Pulmonary artery endothelial cell (primary cell): ENCODE data around the gene CACNA1S. TPM values are rescaled to one million over a fixed set of nuclear protein-coding genes. Genes with fewer than 3 reads are reported as not detected.

ENCODE experiments used
- DNase-seq: peaks from one replicate; pipeline ENCODE4 v3.0.0-alpha.2; 2011; ENCODE audit warnings: low read depth, low spot score
- total RNA-seq: library from RNA; depleted of rRNA; stranded (reverse); fragments of >200 nt; gene quantifications from 2 replicates; pipeline ENCODE4 v1.2.3, GENCODE V29; 2014

Gene CACNA1S
- total RNA-seq, 1 donor from 2014 or later, result not detected

DNA sequence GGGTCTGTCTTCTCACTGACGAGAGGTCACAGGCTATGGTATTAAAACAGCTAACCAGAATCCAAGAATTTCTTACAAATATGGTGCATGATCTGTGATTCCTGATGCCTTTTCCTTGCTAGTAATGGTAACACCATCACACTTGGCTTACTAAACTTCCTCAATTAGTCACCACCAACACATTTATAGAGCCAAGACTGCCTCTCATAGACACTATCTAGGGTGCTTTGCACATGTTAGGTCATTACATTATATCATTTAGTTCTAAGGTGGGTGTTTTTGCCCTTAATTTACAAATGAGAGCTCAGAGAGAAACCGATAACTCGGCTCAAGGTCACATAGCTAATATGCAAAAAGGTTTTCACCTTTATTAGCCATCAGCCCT, 97.4 kb downstream of the CACNA1S start:
- no peak for DNase-seq

DNA sequence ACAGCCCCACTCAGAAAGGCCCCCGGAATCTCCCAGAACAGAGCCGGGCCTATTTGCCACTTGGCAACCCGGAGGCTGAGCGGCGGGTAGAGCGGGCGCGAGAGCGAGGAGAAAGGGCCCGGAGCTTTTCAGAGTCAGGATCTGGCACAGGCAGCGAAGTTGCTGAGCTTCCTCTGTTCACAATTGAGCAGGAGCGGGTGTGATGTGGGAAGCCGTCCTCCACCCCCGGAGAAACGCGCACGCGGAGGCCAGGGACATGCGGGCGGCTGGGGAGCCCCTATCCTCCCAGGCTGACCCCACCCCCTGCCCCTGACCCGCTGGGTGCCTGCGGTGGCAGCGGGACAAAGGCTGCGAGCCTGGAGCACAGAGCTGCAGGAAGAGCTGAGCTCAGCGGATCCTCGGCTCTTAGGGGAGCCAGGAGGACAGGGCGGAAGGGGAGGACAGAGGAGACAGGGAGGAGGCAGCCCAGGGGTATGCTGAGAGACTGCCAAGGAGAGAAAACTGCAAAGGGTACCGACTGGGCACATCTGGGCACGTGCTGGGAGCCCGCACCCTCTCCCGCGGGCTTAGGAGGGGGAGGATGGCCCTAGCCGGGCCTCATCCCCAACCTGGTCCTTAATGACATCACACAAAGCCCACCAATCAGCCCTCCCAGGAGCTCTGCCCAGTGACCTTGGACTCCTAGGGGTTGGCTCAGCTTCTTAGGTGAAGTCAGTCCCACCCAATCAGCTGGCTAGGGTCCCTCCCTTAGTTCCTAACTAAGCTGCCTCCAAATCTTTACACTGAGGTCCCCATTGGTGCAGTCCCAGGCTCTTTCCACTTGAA, 98.0 kb downstream of the CACNA1S start:
- DNase-seq, result no peak

DNA sequence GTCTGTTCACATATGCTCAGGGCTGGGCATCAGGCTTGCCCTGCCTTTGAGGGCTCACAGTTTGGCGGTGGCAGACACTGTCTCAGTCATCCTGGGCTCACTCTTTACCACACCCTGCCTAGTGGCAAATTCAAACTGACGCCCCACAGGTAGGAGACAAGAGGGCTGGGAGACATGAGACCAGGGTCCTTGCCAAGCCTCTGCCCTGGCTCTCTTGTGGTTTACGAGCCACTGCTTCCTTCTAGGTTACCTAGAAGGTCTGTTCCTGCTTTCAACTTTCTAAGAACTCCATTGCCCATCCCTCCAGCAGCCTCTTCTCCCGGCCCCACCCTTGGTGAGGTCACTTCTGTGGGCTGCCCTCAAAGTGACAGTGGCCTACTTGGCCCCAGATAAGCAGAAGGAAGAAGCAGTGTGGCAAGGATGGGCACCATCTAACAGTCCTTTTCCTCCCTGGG, 99.2 kb downstream of the CACNA1S start:
- DNase-seq, result no peak

DNA sequence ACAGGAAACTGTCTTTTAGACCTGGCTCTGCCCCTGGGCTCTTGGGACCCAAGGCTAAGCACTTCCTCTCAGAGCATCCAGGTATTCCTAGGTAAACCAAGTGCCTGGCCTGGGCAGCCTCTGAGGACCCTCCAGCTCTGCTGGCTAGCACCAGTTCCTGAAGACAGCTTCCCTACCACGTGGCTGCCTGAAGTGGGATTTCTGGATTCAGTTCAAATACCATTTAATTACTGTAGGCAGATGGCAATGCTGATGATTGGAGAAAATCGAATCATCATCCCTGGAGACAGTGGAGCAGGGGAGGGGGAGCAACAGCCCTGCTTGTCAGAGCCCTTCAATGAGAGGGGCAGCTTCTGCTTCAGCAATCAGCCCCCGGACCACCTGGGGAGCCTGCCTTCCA, 100.6 kb downstream of the CACNA1S start:
- DNase-seq, result no peak

DNA sequence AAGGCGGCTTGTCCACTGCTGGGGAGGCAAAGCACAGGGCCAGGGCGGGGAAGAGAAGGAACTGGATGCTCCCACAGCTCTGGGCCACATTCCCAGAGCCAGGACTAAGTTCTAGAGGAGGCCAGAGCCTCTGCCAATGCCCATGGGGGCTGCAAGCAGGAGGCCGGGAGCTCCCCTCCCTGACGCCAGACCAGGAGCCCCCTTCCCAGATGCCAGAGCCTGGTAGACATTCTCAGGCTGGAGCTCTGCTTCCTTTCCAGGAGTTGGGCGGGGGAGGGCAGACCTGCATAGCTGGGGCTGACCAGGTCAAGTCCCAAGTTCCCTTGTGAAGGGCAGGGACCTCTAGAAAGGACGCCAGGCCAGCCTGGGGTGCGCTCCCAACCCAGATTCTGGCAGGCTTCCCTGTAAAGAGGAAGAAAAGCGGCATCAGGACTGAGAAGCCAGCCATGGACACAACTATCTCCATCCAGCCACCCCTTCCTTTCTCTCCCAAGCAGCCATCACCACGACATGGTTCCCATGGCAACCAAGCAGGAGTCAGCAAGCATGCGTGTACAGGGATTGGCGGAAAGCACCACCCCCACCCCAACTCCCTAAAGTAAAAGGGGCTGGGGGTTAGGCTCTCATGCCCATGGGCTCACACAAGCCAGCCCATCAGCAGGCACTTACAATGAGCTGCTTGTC, 102.1 kb downstream of the CACNA1S start:
- no peak for DNase-seq

DNA sequence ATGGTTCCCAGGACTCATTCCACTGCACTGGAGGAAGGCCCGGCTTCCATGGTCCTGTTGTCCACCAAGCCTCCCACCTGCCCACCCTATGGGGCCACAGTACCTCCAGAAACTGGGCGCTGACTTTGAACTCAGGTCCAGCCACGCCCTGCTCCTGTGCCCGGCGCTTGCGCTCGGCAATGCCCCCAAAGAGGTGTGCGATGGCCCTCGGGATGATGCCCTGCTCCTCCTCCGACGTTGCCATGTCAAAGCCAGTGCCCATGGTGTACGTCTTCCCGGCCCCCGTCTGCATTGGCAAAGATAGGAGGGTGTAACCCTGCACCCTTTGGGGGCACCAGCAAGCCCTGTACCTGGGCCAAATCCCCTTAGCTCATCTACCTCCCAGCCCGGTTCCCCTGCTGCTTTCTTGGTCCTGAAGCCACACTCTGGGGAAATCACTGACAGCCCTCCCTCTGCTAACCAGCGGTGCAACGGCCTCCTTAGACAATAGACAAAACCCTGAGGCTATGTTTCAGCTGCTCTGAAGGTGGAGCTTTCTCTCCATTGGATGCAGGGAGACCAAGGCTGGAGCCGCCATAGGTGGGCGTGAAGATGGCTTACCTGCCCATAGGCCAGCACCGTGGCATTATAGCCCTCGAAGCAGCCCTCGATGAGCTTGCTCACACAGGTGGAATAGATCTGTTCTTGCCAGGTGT, 103.4 kb downstream of the CACNA1S start:
- DNase-seq, result no peak

DNA sequence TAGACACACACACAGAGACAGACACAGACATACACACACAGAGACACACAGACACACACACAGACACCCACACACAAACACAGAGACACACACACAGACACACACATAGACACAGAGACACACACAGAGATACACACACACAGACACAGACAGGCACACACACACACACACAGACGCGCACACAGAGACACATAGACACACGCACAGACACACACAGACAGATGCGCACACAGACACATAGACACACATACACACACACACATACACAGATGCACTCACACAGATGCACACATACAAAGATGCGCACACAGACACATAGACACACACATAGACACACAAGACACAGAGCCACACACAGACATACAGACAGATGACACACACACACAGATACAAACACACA, 104.7 kb downstream of the CACNA1S start:
- no peak for DNase-seq

DNA sequence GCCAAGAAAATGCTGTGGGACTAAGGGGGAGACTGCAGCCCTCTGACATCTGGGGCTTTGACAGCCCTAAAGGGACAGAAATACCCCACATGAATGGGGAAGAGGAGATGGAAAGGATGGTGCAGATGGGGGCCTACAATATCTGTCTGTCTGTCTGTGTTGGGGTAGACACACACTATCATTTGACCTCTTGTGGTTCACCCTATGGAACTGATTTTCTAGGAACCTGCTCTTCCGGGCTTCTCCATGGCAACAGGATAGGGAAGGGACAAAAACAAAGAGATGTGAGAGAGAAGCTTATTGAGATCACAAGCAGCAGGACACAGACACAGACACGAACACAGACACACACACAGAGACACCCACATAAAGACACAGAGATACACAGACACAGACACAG, 105.8 kb downstream of the CACNA1S start:
- no peak for DNase-seq

DNA sequence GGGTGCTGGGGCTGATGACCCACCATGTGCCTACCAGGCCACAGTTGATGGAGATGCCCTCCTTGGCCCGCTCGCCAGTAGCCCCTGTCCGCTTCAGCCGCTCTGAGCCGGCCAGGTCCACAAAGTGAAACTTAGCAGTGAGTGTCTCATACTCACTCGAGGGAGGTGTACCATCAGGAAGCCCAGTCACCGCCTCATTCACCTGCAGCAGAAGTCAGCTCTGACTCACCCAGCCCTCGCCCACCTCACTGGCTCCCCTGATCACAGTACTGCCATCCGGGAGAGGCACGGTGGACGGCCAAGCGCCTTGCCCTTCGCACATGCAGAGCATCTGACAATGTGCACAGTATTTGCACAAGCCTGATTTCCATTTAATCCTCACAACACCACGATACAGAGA, 107.5 kb downstream of the CACNA1S start:
- no peak for DNase-seq

DNA sequence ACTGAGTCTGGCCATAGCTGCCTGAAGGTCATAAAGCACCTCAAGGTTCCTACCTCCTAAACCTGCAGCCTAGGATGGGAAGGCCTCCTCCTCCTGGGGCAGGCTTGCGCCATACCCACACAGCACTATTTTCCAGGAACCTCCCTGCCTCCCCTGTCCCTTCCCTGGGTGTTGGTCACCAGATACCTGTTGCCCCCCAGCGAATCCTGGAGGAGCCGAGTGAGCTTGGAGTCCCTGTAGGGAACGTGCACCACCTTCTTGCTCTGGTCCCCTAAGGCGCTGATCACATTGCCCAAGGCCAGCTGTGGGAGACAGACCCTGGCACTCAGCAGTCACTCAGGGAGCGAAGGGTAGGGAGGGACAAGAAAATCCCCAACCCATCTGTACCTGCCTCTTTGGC, 108.1 kb downstream of the CACNA1S start:
- no peak for DNase-seq

DNA sequence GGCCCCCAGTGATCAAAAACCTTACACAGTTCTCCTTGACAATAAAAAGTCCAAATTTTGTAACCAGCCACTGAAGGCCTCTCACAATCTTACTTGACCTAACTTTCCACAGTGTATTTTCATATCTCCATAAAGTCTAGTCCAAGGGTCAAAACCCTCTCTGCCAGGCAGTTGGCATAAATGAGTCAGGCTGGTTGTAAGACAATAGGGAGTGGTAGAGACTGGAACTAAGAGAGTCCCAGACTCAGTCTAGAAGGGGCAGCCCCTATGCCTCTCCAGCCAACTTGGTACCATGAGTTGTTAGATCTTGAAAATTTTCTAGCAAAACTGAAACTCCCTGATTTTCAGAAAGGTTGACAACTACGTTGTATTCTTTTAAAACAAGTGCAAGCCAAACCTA, 109.7 kb downstream of the CACNA1S start:
- no peak for DNase-seq

DNA sequence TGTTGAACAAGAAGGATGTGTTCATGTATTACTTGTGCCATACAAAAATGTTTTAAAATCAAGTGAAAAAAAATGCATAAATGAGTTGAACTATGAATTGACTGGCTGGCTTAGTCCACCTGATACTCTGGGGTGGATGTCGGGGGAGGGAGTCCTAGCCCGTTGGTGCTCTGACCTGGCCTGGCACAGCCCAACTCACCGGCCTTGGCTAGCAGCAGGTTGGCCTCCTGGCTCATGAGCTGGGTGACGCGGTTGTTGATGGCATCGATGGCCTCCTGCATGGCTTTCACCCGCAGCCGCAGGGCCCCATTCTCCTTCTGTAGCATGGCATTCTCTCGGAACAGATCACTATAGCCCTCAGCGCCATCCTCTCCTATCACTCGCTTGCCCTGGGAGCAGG, 110.3 kb downstream of the CACNA1S start:
- no peak for DNase-seq

DNA sequence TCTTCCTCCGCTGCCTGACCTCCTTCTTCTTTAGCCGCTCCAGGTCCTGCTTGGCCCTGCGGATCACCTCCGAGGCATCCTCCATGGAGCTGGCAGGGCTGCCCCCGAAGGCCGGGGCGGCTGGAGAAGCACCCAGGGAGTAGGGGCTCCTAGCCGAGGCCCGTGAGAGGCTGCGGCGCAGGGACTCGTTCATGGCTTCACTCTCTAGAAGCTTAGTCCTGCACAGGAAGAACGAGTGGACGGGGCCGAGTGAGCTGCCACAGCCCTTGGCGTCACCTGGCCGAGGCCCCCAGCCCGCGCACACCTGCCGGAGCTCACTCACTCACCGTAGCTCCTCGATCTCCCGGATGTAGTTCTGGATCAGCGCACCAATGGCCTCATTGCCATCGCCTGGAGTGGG, 111.8 kb downstream of the CACNA1S start:
- no peak for DNase-seq

DNA sequence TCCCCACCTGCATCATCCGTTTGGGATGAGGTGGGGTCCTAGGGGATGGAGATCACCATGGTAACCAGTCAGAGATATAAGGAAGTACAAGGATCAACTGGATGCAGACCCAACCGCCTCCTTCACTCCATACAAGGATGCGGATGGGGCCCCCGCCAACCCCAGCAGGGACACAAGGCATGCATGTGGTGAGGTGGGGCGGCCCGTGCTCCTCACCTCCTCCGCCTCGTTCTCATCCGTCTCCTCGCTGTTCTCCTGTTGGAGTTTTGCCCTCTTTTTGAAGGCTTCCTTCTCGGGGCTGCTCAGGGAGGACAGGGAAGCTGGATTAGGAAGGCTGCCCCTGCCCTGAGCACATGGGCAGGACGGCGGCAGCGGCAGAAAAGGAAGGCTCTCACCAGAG, 112.6 kb downstream of the CACNA1S start:
- DNase-seq, result no peak

DNA sequence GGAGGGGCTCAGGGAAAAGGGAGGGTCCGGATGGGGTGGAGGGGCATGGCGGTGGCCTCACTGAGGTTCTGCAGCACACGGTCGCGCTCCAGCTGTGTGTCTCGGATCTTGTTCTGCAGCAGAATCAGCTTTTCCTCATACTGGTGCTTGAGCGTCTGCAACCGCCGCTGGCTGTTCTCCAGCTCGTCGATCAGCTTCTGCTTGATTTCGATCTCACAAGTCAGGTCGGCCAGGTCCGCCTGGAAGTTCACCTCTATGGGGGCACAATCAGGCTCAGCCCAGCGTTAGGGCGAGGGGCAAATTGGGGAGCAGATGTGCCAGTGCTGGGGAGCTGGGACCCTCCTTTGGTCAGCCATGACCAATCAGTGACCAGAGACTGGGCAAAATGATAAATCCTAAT, 113.9 kb downstream of the CACNA1S start:
- no peak for DNase-seq

DNA sequence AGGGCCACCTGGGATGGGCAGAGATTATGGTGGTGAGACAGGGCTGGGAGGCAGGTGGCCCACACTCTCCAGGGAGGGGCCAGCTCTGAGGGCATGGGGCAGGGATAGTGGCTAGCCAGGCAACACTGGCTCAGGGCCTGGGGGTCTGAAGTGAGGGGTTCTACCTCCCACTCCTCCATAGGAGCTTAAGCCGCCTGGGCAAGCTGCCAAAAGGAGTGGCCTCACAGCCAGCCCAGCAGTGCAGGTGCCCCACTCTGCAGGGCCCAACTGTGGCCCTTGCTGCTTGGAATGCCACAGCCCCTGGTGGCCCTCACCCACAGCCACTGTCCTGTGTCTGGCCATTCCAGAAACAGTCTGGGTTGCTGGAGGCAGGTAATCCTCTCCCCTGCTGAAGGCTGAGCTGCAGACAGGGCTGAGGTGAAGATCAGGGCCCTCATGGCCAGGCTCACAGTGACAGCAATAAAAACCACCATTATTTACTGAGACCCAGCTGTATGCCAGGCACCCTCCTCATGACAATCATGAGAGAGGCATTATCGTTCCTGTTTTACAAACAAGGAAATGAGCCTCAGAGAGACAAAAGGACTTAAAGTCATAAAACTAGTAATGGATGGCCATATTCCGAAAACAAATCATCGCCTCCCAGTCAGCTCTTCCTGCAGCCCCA, 119.7 kb downstream of the CACNA1S start:
- DNase-seq, result no peak

DNA sequence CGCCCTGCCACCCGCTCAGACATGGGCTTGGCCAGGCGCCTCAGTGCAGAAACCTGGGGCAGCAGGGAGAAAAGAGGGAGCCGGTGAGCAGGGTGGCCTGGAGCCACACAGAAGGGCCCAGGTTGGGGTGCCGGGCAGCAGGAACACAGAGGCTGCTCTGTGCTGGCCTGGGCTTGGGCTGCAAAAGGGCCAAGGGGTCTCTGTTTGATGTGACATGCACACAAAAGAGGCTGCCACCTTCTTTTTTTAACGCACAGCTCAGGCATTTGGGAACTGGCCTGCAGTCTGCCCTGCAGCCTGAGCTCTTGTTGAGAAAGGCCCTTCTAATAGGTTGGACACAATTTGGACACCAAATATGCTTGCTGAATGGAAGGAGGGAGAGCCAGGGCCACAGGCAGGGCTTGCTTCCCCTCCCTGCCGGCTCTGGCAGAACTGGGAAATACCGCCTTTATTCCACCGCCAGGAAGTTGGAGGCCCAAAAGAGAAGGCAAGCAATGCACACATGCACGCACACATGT, 121.1 kb downstream of the CACNA1S start:
- DNase-seq, result no peak

DNA sequence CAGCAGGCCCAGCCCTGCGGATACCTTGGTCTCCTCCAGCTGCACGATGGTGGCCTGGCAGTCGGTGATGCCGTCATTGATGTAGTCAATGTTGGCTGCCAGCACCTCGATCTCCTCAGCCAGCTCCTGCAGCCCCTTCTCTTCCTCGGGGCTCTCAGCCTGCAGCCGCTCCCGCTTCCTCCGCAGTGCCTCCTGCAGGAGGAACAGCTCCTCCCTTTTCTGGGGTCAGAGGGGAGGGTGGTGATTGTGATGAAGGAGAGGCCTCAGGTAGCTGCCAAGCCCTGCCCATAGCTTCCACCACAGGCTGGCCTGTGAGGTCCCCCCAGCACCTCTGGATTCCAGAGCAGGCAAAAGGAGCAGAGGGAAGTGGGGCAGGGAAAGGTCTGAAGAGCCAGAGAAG, 122.1 kb downstream of the CACNA1S start:
- no peak for DNase-seq
